Measurements from ENCODE around the gene FRK. TPM values are rescaled to one million over a fixed set of nuclear protein-coding genes. Genes with fewer than 3 reads are reported as not detected.
"Not testable (repeated sequence)": the region's sequence is repeated elsewhere in the genome, so short reads cannot be mapped to it uniquely, and the experiment has no call there.

The FRK gene
- polyA plus RNA-seq, 2 of the 4 experiments (the other 2 are of a cell fraction) = 2.2 to 8.9 TPM

DNA sequence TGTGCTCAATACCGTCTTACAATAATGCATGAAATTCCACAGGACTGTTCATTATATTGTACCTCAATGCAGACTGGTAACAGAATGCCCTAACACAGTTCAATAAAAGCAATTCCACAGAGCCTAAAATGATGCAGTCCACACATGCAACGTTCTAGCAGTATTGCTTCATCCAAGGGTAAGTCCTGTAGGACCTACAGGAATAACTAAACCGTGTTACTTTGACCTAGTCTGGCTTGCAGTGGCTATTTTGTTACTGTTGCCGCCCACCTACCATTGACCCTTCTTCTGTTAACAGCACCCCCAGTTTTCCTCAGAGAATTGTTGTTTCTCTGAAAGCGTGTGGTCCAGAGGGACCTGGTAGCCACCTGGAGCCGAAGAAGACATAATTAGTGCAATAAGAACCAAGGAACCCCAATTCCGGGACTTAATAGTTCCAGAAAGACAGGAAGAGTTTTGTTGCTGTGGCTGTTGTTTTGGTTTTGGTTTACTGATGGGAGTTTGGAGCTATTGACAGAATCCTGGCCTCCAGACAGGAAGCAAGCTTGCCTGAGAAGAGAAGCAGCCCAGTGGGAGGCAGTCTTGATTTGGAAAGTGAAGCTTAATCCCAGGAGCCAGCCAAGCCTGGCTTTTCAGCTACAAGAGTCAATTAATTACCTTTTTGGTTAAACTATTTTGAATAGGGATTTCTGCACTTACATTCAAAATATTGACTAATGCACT is 91.3 kb downstream of the FRK start:
- no peak for TF ChIP-seq EHMT2 (IDR thresholded peaks at IDR 0.05; ENCODE audit: low read depth)
- TF ChIP-seq CEBPB (IDR thresholded peaks at IDR 0.05) = peak in 1 of 2 experiments; percentile 23; a peak in 1 of 4 replicates
- Histone ChIP-seq H3K27ac (peak overlapping the region in 1 of 2 experiments; percentile 36; a peak in 1 of 6 replicates), H3K9me3 (no peaks in the 10 kb centered on the region), H3K4me2 (peak overlapping the region; percentile 4; the same call in 1 of the 3 replicates), H3K4me1 (peaks cover 28% of the 10 kb centered on the region), H3K4me3 (no peak overlapping the region)
- ATAC-seq = no peak
- no peak for FAIRE-seq
- WGBS (ENCODE audit: missing lambda C conversion rate) = 82% methylated on average over 7 of the region's 7 CpGs
- POLR2A ChIA-PET = no interaction called here
- peak in 1 of 2 experiments; percentile 3 for DNase-seq (ENCODE audit: low read depth in 1 of 2, low spot score in 1 of 2)
- CTCF ChIA-PET = no interaction called here

DNA sequence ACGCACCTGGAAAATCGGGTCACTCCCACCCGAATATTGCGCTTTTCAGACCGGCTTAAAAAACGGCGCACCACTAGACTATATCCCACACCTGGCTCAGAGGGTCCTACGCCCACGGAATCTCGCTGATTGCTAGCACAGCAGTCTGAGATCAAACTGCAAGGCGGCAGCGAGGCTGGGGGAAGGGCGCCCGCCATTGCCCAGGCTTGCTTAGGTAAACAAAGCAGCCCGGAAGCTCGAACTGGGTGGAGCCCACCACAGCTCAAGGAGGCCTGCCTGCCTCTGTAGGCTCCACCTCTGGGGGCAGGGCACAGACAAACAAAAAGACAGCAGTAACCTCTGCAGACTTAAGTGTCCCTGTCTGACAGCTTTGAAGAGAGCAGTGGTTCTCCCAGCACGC is 100.4 kb downstream of the FRK start:
- POLR2A ChIA-PET; H3K9me3 ChIP-seq; H3K27ac ChIP-seq; H3K4me2 ChIP-seq; DNase-seq (ENCODE audit: low read depth in 1 of 2, low spot score in 1 of 2); FAIRE-seq; H3K4me3 ChIP-seq; ATAC-seq; H3K4me1 ChIP-seq: not testable (repeated sequence)
- WGBS (ENCODE audit: missing lambda C conversion rate) = 94% methylated on average over 8 of the region's 17 CpGs
- CTCF ChIA-PET = interaction anchor here (0.6 kb wide), 1 partner anchor 124 kb away, joined by 3 read pairs; no protein-coding TSS in a partner anchor

DNA sequence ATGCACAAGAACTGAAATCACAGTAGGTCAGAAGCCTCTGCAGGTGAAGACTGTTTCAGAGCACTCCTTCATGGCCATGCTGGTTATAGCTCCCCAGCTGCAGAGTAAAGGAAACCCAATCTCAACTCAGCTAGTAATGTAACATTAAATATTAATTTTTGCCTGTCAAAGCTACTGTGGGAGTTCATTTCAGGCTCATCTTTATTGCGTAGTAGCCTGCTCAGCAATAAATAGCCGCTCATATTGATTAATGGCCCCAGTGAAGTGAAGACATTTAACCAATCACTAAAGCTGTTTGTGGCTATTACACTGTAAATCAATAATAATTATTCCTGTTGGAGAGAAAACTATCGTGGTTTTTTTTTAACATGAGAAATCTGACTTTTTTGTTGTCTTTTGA is 101.7 kb downstream of the FRK start:
- H3K27ac ChIP-seq = no peak overlapping the region
- CTCF ChIA-PET = interaction anchor here (0.5 kb wide), 1 partner anchor 15 kb away, joined by 3 read pairs; no protein-coding TSS in a partner anchor
- H3K4me3 ChIP-seq = no peak overlapping the region
- FAIRE-seq = no peak
- no peak for DNase-seq (ENCODE audit: low read depth in 1 of 2, low spot score in 1 of 2)
- no peaks in the 10 kb centered on the region for H3K9me3 ChIP-seq
- TF ChIP-seq NPAS2 (CRISPR knock-in tag; IDR thresholded peaks at IDR 0.05; ENCODE audit: borderline replicate concordance) (no peak), HDAC2 (IDR thresholded peaks at IDR 0.05) (no peak), CHD4 (IDR thresholded peaks at IDR 0.05; ENCODE audit: borderline replicate concordance) (no peak), EP300 (IDR thresholded peaks at IDR 0.05) (no peak), JUN (IDR thresholded peaks at IDR 0.05) (no peak), ESRRA (IDR thresholded peaks at IDR 0.05; ENCODE audit: borderline replicate concordance, low read length) (no peak), CBX2 (IDR thresholded peaks at IDR 0.05; ENCODE audit: borderline replicate concordance, low read depth) (no peak), MYC (IDR thresholded peaks at IDR 0.05; ENCODE audit: borderline replicate concordance, low read length) (no peak), HEYL (CRISPR knock-in tag; IDR thresholded peaks at IDR 0.05) (no peak), NFE2L2 (conservative IDR thresholded peaks at IDR 0.05; ENCODE audit: low read length) (no peak)
- TF ChIP-seq, protein P1, sequence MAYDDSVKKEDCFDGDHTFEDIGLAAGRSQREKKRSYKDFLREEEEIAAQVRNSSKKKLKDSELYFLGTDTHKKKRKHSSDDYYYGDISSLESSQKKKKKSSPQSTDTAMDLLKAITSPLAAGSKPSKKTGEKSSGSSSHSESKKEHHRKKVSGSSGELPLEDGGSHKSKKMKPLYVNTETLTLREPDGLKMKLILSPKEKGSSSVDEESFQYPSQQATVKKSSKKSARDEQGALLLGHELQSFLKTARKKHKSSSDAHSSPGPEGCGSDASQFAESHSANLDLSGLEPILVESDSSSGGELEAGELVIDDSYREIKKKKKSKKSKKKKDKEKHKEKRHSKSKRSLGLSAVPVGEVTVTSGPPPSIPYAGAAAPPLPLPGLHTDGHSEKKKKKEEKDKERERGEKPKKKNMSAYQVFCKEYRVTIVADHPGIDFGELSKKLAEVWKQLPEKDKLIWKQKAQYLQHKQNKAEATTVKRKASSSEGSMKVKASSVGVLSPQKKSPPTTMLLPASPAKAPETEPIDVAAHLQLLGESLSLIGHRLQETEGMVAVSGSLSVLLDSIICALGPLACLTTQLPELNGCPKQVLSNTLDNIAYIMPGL (CRISPR knock-in tag; IDR thresholded peaks at IDR 0.05; ENCODE audit: borderline replicate concordance) = no peak
- TF ChIP-seq, protein P2, sequence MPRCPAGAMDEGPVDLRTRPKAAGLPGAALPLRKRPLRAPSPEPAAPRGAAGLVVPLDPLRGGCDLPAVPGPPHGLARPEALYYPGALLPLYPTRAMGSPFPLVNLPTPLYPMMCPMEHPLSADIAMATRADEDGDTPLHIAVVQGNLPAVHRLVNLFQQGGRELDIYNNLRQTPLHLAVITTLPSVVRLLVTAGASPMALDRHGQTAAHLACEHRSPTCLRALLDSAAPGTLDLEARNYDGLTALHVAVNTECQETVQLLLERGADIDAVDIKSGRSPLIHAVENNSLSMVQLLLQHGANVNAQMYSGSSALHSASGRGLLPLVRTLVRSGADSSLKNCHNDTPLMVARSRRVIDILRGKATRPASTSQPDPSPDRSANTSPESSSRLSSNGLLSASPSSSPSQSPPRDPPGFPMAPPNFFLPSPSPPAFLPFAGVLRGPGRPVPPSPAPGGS (IDR thresholded peaks at IDR 0.05) = no peak
- TF ChIP-seq, protein P3, sequence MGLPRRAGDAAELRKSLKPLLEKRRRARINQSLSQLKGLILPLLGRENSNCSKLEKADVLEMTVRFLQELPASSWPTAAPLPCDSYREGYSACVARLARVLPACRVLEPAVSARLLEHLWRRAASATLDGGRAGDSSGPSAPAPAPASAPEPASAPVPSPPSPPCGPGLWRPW (IDR thresholded peaks at IDR 0.05) = no peak
- ATAC-seq = no peak
- WGBS (ENCODE audit: missing lambda C conversion rate) = 81% methylated on average over 3 of the region's 3 CpGs
- H3K4me2 ChIP-seq = no peak overlapping the region
- POLR2A ChIA-PET = no interaction called here
- H3K4me1 ChIP-seq = no peaks in the 10 kb centered on the region

DNA sequence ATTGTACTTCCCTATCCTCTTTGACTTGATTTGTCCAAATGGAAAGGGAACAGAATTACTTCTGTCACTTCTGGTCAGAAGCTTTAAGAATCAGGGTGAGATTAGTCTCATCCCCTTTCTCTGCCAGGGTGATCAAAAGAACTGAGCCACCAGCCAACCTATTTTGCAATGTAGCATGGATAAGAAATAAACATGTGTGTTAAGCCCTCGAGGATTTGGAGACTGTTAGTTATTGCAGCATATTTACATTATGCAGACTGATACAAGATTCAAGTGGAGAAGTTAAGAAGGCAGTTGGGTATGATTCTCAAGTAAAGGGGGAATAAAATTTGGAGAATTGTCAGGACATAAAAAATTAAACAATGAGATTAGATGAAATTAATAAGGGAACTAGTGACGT is 106.0 kb downstream of the FRK start:
- FAIRE-seq = no peak
- Histone ChIP-seq H3K4me1 (no peaks in the 10 kb centered on the region), H3K4me2 (no peak overlapping the region), H3K27ac (no peak overlapping the region), H3K9me3 (no peaks in the 10 kb centered on the region), H3K4me3 (no peak overlapping the region)
- POLR2A ChIA-PET = no interaction called here
- no peak for DNase-seq (ENCODE audit: low read depth in 1 of 2, low spot score in 1 of 2)
- ATAC-seq = no peak
- WGBS (ENCODE audit: missing lambda C conversion rate) = 63% methylated on average over 2 of the region's 2 CpGs
- CTCF ChIA-PET = no interaction called here
- TF ChIP-seq TP53 (CRISPR knock-in tag; IDR thresholded peaks at IDR 0.05) = no peak
- TF ChIP-seq CEBPB (IDR thresholded peaks at IDR 0.05) = no peak
- no peak for TF ChIP-seq FOXS1 (CRISPR knock-in tag; IDR thresholded peaks at IDR 0.05)
- TF ChIP-seq KDM1A (IDR thresholded peaks at IDR 0.05; ENCODE audit: low read depth) = no peak
- no peak for TF ChIP-seq HOXB13 (CRISPR knock-in tag; IDR thresholded peaks at IDR 0.05; ENCODE audit: low read depth)
- TF ChIP-seq CHD4 (IDR thresholded peaks at IDR 0.05; ENCODE audit: borderline replicate concordance) = no peak
- TF ChIP-seq, protein P4, sequence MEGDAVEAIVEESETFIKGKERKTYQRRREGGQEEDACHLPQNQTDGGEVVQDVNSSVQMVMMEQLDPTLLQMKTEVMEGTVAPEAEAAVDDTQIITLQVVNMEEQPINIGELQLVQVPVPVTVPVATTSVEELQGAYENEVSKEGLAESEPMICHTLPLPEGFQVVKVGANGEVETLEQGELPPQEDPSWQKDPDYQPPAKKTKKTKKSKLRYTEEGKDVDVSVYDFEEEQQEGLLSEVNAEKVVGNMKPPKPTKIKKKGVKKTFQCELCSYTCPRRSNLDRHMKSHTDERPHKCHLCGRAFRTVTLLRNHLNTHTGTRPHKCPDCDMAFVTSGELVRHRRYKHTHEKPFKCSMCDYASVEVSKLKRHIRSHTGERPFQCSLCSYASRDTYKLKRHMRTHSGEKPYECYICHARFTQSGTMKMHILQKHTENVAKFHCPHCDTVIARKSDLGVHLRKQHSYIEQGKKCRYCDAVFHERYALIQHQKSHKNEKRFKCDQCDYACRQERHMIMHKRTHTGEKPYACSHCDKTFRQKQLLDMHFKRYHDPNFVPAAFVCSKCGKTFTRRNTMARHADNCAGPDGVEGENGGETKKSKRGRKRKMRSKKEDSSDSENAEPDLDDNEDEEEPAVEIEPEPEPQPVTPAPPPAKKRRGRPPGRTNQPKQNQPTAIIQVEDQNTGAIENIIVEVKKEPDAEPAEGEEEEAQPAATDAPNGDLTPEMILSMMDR (IDR thresholded peaks at IDR 0.05) = no peak
- no peak for TF ChIP-seq FOSB (CRISPR knock-in tag; IDR thresholded peaks at IDR 0.05)
- no peak for TF ChIP-seq FOSL2 (IDR thresholded peaks at IDR 0.05)
- TF ChIP-seq FOSL2 (CRISPR knock-in tag; IDR thresholded peaks at IDR 0.05) = no peak
- no peak for TF ChIP-seq RARB (CRISPR knock-in tag; IDR thresholded peaks at IDR 0.05)
- TF ChIP-seq, protein P2 (IDR thresholded peaks at IDR 0.05) = no peak
- TF ChIP-seq JUN (IDR thresholded peaks at IDR 0.05) = no peak
